GM12891 (cell line): ENCODE measurements around the gene TIAM2.

Experiments used
- POLR2A ChIP-seq: IDR thresholded peaks from 2 replicates; pipeline ENCODE4 v1.6.1; 2011; ENCODE audit warnings: low read depth, low read length, control low read depth
- POLR2AphosphoS5 ChIP-seq: IDR thresholded peaks from 2 replicates; pipeline ENCODE4 v1.6.1; 2011; ENCODE audit warnings: low read depth, low read length, control low read depth

DNA sequence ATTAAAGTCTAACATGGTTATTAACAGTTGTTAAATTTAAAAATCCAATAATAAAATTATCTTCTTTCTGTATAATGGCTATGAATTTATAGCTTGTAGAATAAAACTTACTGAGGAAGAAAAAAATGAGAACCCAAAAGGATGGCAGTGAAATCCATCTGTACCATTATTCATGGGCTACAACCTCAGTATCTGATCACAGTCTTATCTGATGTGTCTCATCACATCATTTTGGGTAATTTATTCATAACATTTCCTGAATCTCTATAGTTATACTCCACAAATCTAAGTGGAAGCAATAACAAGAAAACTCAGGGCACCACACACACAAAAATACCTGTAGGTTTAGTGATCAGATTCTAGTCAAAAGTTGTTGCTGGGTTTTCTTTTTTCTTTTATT lies 276.0 kb downstream of the TIAM2 start:
- TF ChIP-seq POLR2AphosphoS5: no peak
- TF ChIP-seq POLR2A: no peak
